DMS 273 (cell line): ENCODE data around the gene SAT1.
A peak's percentile ranks its signal among the peaks of the same experiment; 100 is the strongest.
"Not testable (repeated sequence)": the region's sequence is repeated elsewhere in the genome, so short reads cannot be mapped to it uniquely, and the experiment has no call there.

Experiments used
- DNase-seq: peaks from one replicate; lab custom pipeline; 2025; ENCODE audit not compliant: unreplicated experiment; lab: John Stamatoyannopoulos, UW

The SAT1 gene

DNA sequence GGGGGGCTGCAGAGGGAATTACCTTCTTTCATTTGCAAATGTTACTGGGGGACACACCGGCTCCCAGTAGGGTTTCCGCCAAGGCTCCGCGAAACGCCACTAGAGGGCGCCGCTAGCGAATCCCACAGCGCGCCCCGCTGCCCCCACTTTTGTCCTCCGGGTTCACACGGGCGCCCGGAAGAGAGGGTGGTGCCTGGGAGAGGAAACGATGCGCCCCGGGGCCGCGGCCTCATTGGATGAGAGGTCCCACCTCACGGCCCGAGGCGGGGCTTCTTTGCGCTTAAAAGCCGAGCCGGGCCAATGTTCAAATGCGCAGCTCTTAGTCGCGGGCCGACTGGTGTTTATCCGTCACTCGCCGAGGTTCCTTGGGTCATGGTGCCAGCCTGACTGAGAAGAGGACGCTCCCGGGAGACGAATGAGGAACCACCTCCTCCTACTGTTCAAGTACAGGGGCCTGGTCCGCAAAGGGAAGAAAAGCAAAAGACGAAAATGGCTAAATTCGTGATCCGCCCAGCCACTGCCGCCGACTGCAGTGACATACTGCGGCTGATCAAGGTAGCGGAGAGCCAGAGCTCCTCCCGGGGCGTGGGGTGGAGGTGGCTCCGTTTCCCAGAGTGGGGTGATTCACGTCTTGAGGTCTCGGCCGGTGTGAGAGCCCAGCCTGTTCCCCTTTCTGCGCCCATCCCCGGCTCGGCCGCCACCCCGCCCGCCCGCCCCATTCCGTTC, at the start of gene SAT1:
Gene SAT1, plus strand, starts transcription at position 311 of the 726 bp plus-strand sequence. Its CDS starts 179 bp downstream, at position 490.
- DNase-seq: peak; percentile 98

DNA sequence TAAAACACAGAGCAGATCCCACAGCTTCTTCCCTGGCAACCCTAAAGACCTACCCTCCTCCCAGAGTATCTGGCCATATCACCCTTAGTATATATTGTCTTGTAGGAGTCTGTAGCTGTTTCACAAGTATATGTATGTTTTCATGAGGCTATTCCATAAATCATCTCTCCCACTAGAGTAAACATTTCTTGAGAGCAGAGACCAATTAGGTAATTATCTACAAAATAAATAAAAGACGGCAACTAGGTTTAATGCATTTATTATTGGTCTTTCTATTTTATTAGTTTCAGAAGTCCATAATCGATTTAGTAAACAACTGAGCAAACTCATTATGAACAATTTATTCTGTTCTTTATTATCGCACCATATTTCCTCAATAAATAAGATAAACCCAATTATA, 46.9 kb upstream of the SAT1 start:
- no peak for DNase-seq

DNA sequence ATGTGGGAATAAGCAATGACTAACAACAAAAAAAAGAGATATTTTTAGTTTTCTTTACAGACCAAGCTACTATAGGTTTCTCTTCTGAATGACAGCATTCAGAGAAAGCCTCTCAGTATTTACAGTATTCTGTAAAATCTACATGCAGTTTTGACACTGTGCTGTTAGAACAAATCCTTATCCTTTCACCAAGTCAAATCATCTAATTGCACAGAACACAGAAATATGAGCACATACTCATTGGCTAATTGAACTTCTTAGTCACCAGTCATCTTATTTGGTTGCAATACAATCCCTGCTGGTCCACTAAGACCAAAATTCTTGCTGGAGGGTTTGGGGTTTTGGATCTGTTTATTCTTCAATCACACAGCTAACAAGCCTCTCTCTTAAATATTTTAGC, 45.6 kb upstream of the SAT1 start:
- DNase-seq: no peak

DNA sequence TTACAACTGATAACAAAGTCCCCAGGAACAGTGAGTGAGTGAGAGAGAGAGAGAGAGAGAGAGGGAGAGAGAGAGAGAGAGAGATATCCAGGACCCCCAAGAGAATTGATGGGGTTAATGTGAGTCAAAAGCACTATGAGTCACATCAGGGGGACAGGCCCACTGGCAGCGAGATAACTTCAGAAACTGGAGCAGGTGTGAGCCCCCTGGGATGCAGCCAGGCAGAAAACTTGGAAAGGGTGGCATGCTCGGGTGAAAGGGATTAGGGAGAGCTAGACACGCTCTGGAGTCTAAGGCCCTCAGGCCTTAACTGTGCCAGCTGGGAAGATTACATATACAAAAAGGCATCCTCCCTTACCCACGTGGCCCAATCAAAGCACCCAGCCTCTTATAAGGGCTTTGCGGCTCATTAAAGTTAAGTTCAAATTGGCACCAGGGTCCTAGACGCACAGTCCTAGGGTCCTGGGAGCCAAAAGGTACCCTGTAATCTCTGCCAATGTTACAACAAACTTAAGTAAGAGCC, 40.7 kb upstream of the SAT1 start:
- DNase-seq: peak; percentile 88

DNA sequence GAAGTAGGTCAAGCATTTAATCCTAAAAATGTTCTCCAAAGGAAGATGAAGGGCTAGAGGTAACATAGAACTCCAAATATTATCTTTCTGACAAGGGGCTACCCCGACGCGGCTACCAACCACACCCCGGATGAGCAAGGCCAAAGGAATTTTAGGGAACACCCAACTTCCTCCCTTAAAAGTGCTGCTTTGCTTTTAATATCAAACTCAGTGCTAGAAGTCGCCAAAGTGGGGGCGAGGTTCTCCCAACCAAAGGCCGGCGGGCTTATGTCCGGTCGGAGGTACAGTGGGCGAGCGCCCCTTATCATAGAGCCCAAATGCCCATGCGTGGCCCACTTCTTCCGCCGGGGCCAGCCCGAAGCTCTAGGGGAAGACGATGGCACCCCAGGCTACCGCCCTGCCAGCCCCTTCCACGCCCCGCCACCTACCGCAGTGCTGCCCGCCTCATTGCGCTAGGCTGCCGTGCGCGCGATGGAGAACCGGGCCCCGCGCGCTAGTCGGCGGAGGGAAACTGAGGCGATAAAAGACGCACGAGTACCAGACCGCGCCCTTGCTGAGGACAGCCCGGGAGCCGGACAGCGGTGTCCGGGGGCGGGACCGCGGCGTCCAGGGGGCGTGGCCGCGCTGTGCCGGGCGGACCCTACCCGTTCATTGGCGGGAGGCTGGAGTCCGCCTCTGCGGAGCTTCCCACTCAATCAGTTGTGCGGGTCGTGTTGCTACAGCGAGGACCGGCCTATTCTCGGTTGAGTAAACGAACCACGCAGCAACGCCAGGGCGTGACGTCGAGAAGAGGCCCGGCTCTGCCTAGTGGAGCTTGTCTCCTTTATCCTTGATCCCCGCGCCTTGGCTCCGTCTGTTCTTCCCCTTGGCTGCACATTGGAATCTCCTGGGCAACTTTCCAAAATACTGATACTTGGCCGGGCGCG, 40.0 kb upstream of the SAT1 start, which contains the start of gene ACOT9:
Gene ACOT9, minus strand, starts transcription at position 580 of the 926 bp plus-strand sequence. Its CDS starts 132 bp downstream, at position 448.
- peak; percentile 97 for DNase-seq

DNA sequence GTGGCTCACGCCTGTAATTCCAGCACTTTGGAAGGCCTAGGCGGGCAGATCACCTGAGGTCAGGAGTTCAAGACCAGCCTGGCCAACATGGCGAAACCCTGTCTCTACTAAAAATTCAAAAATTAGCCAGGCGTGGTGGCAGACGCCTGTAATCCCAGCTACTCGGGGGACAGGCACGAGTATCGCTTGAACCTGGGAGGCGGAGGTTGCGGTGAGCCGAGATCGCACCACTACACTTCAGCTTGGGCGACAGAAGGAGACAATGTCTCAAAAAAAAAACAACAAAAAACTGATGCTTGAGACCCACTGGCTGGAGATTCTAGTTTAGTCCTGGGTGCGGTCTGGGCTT, 39.4 kb upstream of the SAT1 start:
- DNase-seq: not testable (repeated sequence)

DNA sequence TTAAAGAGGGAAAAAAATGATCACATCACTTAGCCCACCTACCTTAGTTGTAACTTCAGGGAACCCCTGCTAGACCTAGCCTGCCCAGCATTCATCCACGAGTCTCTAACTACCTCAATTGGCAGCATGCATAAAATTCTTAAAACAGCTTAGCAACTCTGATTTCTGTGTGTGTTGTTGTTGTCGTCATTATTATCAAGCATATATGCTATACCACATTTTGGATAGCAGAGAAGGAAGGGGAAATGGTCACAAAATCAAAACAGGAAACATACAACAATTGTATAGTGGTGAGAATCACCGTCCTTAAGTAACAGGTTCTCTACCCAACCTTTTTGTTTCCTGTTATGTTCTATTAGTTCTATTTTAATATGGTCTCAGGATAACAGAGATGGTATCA, 37.2 kb upstream of the SAT1 start:
- DNase-seq: no peak

DNA sequence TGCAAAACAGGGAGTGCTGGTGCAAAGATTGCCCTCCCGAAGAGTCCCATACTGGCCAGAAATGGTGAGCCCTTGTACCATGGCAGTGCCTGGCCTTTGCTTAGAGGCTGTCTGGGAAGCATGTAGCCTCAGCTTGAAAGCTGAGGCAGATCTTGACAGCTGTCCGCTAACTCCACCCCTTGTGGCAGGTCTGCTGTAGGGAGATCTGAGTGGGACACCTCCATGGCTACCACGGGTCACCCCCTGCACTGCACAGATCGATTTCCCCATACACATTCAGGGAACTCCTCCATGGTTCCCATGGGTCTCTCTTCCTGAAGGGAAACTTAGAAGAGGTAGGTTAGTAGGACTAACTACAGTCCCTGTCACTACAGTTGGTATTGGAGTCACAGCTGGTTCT, 33.8 kb upstream of the SAT1 start:
- no peak for DNase-seq

DNA sequence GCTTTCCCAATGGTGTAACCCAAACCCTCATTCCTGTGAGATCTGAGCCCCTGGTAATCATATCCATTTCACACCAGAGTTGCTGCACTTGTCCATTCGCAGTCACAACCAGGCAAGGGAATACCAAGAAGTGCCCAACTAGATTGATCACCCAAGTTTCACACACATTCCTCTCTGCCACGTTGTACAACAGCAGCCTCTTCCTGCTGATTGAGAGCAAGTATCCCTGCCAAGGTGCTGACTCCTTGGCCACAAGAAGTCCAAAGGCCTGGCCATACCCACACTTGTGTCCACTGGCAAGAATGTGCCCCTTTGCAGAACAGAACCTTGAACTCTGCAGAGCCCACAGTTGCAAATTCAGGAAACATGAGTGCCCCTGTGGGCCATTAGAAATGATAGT, 33.4 kb upstream of the SAT1 start:
- DNase-seq: no peak

DNA sequence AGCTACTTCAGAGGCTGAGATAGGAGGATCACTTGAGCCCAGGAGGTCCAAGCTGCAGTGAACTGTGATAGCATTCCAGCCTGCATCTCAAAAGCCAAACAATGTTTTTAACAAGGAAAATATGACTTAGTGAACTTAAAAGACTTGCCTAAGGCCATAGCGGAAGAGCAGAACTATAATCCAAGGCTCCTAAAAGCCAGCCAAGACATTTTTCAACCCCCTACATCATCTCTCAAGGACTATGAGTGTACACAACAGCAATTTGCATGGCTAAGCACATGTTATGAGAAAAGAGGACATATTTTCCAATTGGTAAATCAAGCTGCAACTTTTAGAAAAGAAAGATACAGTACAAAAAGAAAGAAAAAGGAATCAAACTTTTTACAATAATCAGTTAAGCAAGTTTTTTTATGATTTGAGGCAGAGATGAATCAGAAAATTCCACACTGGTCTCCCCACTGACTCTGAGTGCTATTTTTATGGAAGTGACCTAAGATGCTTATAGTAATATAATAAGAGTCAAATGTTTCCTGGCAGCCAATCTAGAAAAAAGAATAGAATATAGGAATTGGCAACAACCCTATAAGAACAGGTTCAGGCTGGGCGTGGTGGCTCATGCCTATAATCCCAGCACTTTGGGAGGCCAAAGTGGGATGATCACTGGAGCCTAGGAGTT, 30.1 kb upstream of the SAT1 start:
- no peak for DNase-seq

DNA sequence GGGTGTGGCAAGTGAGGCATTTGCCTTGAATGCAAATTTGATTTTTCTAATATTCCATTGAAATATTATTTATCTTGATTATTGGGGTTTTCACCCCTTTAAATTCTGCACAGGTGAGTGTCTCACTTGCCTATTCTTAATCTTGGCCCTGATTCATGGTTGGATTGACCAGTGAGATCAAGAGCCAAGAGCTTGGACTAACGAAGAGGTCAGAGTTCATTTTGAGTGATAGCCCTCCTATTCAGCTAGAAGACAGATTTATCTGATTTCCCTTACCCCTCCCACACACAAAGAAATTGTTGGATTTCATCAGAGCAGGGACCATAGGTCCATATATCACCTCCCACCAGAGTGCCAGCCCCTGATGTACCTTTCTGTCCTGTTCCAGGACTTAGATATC, 28.3 kb upstream of the SAT1 start:
- no peak for DNase-seq

DNA sequence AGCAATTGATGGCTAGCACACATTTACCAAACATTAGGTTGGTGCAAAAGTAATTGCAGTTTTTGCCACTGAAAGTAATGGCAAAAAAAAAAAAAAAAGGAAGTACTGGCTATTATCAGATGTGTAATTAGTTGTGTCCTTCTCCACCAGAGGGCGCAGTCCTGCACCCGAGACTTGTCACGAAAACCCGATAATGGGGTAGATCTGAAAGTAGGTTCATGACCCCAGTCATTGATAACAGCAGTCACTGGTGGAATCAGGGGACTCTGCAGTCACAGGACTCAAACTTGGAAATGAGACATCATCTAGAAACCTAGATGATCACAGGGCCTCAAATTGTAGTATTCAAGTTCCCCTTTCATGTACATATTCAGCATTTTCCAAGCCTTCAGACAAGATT, 26.8 kb upstream of the SAT1 start:
- peak; percentile 86 for DNase-seq

DNA sequence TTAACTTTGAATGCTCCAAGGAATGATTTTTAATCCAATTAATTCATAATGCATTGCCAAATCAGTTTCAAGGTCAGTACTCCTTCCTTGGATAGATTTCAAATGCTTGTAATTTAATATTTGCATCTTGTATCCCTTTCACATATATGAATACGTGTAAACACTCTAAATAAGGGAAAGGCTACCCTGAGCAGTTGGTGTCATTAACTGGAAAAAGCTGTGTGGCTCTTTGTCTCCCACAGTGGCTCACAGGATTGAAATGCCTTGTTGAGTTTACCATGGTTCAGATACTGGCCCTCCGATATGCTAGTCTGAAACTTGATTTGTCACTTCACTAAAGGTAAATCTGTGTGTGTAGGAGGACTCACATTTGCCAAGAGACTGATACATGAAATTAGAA, 23.2 kb upstream of the SAT1 start:
- no peak for DNase-seq

DNA sequence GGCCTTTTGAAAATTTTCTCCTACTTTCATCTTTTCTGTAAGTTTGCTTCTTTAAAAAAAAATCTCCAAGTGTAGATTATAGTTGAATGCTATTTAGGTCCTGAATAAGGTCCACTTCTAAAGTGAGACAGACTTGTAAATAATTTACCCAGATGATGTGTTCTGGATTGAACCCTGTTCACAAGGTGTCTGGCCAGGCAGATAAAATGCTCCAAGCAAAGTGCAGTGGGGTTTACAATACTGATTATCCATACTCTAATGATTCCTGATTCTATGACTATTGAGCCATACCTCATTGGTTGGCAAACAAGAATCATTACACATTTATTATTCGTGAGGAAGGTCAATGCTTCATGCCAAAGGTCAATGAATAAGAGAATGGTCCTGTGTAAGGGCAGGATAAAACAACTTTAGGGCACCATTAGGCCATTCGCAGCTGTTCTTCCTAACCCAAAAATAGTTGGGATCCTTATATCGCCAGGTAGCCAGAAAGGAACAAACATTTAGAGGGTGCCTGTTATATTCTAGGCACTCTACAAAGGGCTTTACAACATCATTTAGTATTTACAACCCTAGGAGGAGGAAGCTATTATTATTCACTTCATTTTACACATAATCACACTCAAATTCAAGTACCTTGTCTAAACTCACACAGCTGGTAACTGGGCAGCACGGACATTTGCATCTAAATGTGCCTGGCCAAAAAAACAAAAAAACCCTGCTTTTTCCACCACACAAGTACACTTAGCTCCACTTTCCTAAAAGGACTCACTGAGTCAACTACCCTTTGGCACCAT, 18.6 kb upstream of the SAT1 start:
- DNase-seq: no peak

DNA sequence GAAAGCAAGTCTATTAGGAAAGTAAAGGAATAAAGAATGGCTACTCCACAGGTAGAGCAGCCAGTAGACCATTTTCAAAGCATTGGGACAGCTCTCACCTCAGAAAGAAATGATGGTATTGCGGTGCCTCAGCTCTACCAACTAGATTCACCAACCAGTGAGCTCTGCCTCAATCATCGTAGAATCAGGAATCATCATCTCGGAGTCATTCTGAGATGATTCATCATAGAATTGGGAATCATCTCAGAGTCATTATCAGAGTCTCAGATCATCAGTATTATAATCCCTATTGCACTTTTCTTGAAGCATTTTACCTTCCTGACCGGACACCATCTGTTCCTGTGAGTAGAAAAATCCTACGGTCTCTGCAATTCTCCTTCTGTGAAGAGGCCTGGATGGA, 17.5 kb upstream of the SAT1 start:
- DNase-seq: no peak

DNA sequence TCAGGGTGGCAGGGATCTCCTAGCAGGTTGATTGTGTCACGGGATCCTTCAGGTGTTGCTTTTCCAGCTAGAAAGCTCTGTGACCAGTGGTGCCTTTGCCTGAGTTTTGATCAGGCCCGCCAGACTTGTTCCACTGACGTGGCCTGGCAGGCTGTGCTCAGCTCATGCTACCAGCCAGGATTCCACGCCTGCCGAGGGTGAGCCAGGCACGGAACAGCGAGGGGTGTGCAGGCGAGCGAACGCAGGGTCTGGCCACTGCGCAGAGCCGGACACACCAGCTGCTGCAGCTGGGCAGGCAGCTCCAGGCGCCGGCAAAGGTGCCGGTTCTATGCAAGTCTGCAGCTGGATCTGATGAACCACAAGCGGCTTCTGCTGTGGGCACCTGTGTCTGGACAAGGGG, 17.1 kb upstream of the SAT1 start:
- no peak for DNase-seq

DNA sequence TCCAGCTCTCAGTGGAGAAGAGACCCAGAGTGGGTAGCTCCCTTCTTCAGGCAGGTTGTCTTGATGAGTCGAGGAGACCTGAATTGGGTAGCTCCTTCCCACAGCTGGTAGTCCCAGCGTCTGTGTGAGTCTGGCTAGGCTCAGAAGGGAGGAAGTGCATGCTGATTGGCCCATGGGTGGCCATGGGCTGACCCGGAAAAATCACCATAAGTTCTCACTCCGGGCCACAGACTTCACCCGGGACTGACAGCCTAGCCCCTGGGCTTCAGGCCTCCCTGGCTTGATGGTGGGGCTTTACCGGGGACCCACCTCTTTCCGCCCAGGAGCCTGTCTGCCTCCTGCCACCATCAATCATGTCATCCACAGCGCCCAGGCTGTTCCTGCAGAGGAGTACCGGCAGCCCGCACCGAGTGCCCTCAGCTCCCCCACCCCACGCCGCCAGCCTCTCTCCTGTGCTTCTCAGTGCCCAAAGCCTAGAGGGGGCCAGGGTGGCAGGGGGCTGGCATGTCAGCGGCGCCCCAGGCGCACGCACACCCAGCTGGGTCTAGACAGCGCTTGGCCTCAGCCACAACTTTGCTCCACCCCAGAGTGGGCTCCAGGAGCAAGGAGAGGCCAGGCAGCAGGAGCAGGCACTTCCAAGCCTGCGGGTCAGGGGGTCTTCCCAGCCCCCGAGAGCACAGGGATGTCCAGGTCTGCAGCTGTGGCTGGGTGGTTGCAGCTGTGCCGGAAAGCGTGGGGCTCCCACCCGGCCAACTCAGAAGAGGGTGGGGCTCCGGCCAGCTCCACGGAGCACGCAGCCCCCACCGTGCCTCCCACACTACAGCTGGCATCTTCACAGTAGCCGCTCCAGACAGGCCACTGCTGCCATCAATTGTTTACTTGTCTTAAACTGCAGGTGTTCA, 16.1 kb upstream of the SAT1 start:
- DNase-seq: no peak

DNA sequence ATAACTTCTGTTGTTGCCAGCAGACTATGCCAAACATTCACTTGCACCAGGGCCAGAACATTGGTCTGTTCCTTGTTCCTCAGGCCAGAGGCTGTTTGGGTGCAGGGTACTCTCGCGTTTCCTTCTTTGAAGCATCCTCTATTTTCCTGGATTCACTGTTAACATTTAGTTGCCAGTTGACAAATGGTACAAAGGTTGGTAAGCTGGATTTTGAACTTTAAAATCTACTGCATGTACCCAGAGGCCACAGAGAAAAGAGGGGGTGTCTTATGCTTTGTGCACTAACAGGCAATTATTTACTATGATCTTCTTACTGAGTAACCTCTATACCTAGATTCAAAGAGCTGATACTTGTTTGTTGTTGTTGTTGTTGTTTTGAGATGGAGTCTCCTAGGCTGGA, 12.8 kb upstream of the SAT1 start:
- DNase-seq: no peak

DNA sequence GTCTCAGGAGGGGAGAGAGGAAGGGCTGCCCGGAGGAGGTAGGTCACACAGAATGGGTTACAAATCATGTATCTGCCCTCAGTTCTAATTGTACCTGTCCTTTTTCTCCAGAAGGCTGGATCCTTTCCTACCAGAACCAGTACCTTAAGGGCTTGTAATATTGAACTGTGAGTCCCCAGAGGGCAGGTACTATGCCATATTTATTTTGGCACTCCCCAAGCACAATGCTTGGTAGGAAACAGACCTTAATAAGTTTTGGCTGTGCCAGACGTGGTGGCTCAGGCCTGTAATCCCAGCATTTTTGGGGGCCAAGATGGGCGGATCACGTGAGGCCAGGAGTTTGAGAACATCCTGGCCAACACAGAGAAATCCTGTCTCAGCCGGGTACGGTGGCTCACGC, 11.9 kb upstream of the SAT1 start:
- DNase-seq: not testable (repeated sequence)
